GM23338 (cell line): ENCODE data around the gene CTNND2. TPM values are rescaled to one million over a fixed set of nuclear protein-coding genes. Genes with fewer than 3 reads are reported as not detected.

Source experiments
- ATAC-seq: fragments of 200-7000 bp; cut with Tn5 transposase; 3 replicates; pipeline ENCODE4 v1.9.1; 2020
- DNase-seq: peaks from one replicate; pipeline ENCODE4 v3.0.0-alpha.2; 2015; ENCODE audit warnings: low spot score
- H2AFZ ChIP-seq: fragments of 200-600 bp; sonication (generic); 2 replicates; pipeline ENCODE4 v1.8.0; 2016; ENCODE audit warnings: antibody characterized with exemption, mild to moderate bottlenecking, moderate library complexity
- H3F3A ChIP-seq: fragments of 200-600 bp; sonication (generic); replicated peaks from 2 replicates; pipeline ENCODE4 v1.8.0; 2017; ENCODE audit warnings: antibody characterized with exemption, mixed run types, low read depth
- H3K27ac ChIP-seq: fragments of 200-600 bp; sonication (generic); 2 replicates; pipeline ENCODE4 v1.6.1; 2016; ENCODE audit warnings: low read depth
- H3K27me3 ChIP-seq: fragments of 200-600 bp; sonication (generic); 2 replicates; pipeline ENCODE4 v1.8.0; 2016; ENCODE audit warnings: mild to moderate bottlenecking, mixed run types, moderate library complexity; ENCODE audit not compliant: insufficient read depth
- H3K36me3 ChIP-seq: fragments of 200-600 bp; sonication (generic); 2 replicates; pipeline ENCODE4 v1.8.0; 2016; ENCODE audit warnings: mild to moderate bottlenecking; ENCODE audit not compliant: insufficient read depth
- H3K4me1 ChIP-seq: fragments of 200-600 bp; sonication (generic); 2 replicates; pipeline ENCODE4 v1.8.0; 2016; ENCODE audit warnings: mild to moderate bottlenecking, moderate library complexity; ENCODE audit not compliant: insufficient read depth
- H3K4me2 ChIP-seq: fragments of 200-600 bp; sonication (generic); 2 replicates; pipeline ENCODE4 v1.7.1; 2017; ENCODE audit warnings: mixed run types
- H3K4me3 ChIP-seq: fragments of 200-600 bp; sonication (generic); 2 replicates; pipeline ENCODE4 v1.6.1; 2016; ENCODE audit warnings: mixed run types
- H3K79me2 ChIP-seq: fragments of 200-600 bp; sonication (generic); replicated peaks from 2 replicates; pipeline ENCODE4 v1.8.0; 2017; ENCODE audit warnings: mild to moderate bottlenecking; ENCODE audit not compliant: insufficient read depth
- H3K9me2 ChIP-seq: fragments of 200-600 bp; sonication (generic); 2 replicates; pipeline ENCODE4 v1.8.0; 2017; ENCODE audit not compliant: insufficient read depth
- H4K20me1 ChIP-seq: fragments of 200-600 bp; sonication (generic); replicated peaks from 2 replicates; pipeline ENCODE4 v1.8.0; 2017; ENCODE audit warnings: mild to moderate bottlenecking; ENCODE audit not compliant: insufficient read depth
- H3K27ac Mint-ChIP-seq: 2 replicates; pipeline ENCODE4 v1.8.0; 2020; ENCODE audit warnings: inconsistent platforms, mild to moderate bottlenecking, moderate library complexity, mixed read lengths
- H3K27me3 Mint-ChIP-seq: 3 replicates; pipeline ENCODE4 v1.8.0; 2022; ENCODE audit warnings: low read depth, mild to moderate bottlenecking, moderate library complexity, mixed read lengths, inconsistent platforms; ENCODE audit not compliant: insufficient read depth, poor library complexity
- H3K36me3 Mint-ChIP-seq: 3 replicates; pipeline ENCODE4 v1.8.0; 2021; ENCODE audit warnings: low read depth, mild to moderate bottlenecking, inconsistent platforms, moderate library complexity, mixed read lengths
- H3K4me1 Mint-ChIP-seq: 3 replicates; pipeline ENCODE4 v1.8.0; 2020; ENCODE audit warnings: mild to moderate bottlenecking, inconsistent platforms, mixed read lengths
- H3K4me3 Mint-ChIP-seq: 3 replicates; pipeline ENCODE4 v1.8.0; 2021; ENCODE audit warnings: moderate library complexity, mild to moderate bottlenecking, inconsistent platforms, mixed read lengths
- H3K9me3 Mint-ChIP-seq: 3 replicates; pipeline ENCODE4 v1.8.0; 2020; ENCODE audit warnings: moderate library complexity, mild to moderate bottlenecking, inconsistent platforms, mixed read lengths
- POLR2AphosphoS5 ChIP-seq: IDR thresholded peaks from 2 replicates; pipeline ENCODE4 v1.6.1; 2016; ENCODE audit warnings: antibody characterized with exemption, low read depth
- REST ChIP-seq: IDR thresholded peaks from one replicate; pipeline ENCODE4 v1.6.1; 2018; ENCODE audit warnings: antibody characterized with exemption; ENCODE audit not compliant: unreplicated experiment
- ZNF114 ChIP-seq: fragments of 250-450 bp; sonication (Bioruptor Pico); IDR thresholded peaks from 2 replicates; pipeline ENCODE4 v1.5.0; 2020; ENCODE audit warnings: mild to moderate bottlenecking, moderate library complexity
- ZNF331 ChIP-seq: fragments of 250-450 bp; sonication (Bioruptor Pico); IDR thresholded peaks from 2 replicates; pipeline ENCODE4 v1.5.0; 2020; ENCODE audit warnings: low read depth, mild to moderate bottlenecking, moderate library complexity
- polyA plus RNA-seq: library from polyadenylated mRNA; unstranded; fragments of >200 nt; fragmentation: Nextera tagmentation; extraction: Ambion mirVana; gene quantifications from 2 replicates; pipeline ENCODE4 v1.2.1, GENCODE V29; 2016
- total RNA-seq: library from RNA; depleted of rRNA; stranded (reverse); fragments of >200 nt; shearing (Covaris generic); gene quantifications from 2 replicates; pipeline ENCODE4 v1.2.3, GENCODE V29; 2014

The CTNND2 gene
- total and polyA plus RNA-seq, 2 experiments from 2014 or later = 5.1 to 7.0 TPM

- H3K9me2 ChIP-seq = no peaks in the 10 kb centered on the region
- H3K36me3 ChIP-seq = no peaks in the 10 kb centered on the region
- no peak overlapping the region for H2AFZ ChIP-seq
- no peaks in the 10 kb centered on the region for H4K20me1 ChIP-seq
- H3K4me1 Mint-ChIP-seq = peaks cover 23% of the 10 kb centered on the region
- H3K9me3 Mint-ChIP-seq = no peaks in the 10 kb centered on the region
- TF ChIP-seq REST = no peak
- no peak for TF ChIP-seq ZNF331 (CRISPR knock-in tag)
- TF ChIP-seq POLR2AphosphoS5 = no peak
- H3K4me3 Mint-ChIP-seq = no peak overlapping the region
- DNase-seq (no peak), ATAC-seq (no peak)
- no peaks in the 10 kb centered on the region for H3F3A ChIP-seq
- no peaks in the 10 kb centered on the region for H3K27me3 ChIP-seq
- peaks cover 11% of the 10 kb centered on the region for H3K4me1 ChIP-seq
- peaks cover 9% of the 10 kb centered on the region for H3K27me3 Mint-ChIP-seq
- H3K4me2 ChIP-seq = no peak overlapping the region
- H3K36me3 Mint-ChIP-seq = no peaks in the 10 kb centered on the region
- no peak overlapping the region for H3K4me3 ChIP-seq
- no peak overlapping the region for H3K27ac ChIP-seq
- H3K79me2 ChIP-seq = no peaks in the 10 kb centered on the region
- no peak overlapping the region for H3K27ac Mint-ChIP-seq
These were observed 913.6 kb downstream of the CTNND2 start for GRCh38 chr5:10990634-10991033.

GRCh38 chr5:10989577-10990263 is 914.5 kb downstream of the CTNND2 start:
- Mint-ChIP-seq H3K9me3 (no peaks in the 10 kb centered on the region), H3K36me3 (no peaks in the 10 kb centered on the region), H3K27me3 (peaks cover 9% of the 10 kb centered on the region), H3K27ac (no peak overlapping the region), H3K4me1 (peaks cover 23% of the 10 kb centered on the region), H3K4me3 (no peak overlapping the region)
- no peak for DNase-seq
- Histone ChIP-seq H3K36me3 (no peaks in the 10 kb centered on the region), H3K4me2 (no peak overlapping the region), H3K27me3 (no peaks in the 10 kb centered on the region), H4K20me1 (no peaks in the 10 kb centered on the region), H3K79me2 (no peaks in the 10 kb centered on the region), H3K9me2 (no peaks in the 10 kb centered on the region), H2AFZ (no peak overlapping the region), H3K4me1 (peaks cover 11% of the 10 kb centered on the region), H3K27ac (no peak overlapping the region), H3K4me3 (no peak overlapping the region), H3F3A (no peaks in the 10 kb centered on the region)
- TF ChIP-seq REST (no peak), ZNF114 (no peak), POLR2AphosphoS5 (no peak)
- no peak for ATAC-seq
